Measurements from ENCODE around the gene RPS18. TPM values are rescaled to one million over a fixed set of nuclear protein-coding genes. Genes with fewer than 3 reads are reported as not detected.
A peak's percentile ranks its signal among the peaks of the same experiment; 100 is the strongest.
"Not testable (repeated sequence)": the region's sequence is repeated elsewhere in the genome, so short reads cannot be mapped to it uniquely, and the experiment has no call there.

The RPS18 gene
- total and polyA plus RNA-seq, 5 experiments from 2014 or later = 4,620 to 11,320 (median 9,896) TPM

DNA sequence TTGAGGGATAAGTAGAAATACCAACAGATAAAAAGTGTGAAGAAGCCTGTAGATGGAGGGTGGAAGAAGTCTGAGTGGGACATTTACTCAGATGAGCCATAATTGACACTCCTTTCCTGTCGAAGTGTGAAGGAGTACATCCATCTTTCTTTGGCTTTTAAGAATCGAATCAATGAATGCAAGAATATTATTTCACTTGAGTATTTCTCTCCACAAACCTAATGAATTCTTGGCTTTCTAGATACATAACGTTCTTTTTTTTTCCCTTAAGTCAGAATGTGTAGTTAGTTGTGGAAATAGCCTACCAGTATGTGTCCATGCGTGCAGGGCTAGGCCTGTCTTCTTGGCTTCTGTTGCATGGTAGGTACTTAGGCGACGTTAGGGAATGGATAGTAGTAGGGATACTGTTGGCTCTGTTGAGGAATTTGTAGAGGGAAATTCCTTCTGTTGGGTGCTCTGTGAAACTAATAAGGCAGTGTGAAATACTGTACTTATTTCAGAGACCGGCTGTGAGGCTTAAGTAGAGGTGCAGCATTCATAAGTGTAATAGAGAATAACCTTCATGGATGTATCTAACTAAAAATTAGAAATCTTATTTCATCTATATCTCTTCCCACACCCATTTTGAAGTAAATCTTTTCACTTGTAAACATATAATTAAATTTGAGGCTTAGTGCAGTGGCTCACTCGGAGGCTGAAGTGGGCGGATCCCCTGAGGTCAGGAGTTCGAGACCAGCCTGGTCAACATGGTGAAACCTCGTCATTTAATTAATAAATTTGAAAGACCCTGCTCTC, 1.5 kb downstream of the RPS18 start:
- POLR2A ChIA-PET = interaction anchor here (1.1 to 5.4 kb wide), 8 partner anchors 9 to 157 kb away, joined by 3 to 93 read pairs (median 44); partner anchors contain the start of genes PFDN6, RGL2, WDR46 and ZBTB22
- Mint-ChIP-seq H3K9me3 (no peaks in the 10 kb centered on the region), H3K4me3 (peak overlapping the region; percentile 92 to 99 (median 96)), H3K36me3 (peaks cover 0 to 59% (median 4%) of the 10 kb centered on the region in 3 donors), H3K27ac (peak overlapping the region; percentile 99 to 100 (median 99)), H3K27me3 (no peaks in the 10 kb centered on the region), H3K4me1 (peaks cover 36 to 82% (median 75%) of the 10 kb centered on the region in 4 donors)
- no peak for ATAC-seq
- DNase-seq = no peak

DNA sequence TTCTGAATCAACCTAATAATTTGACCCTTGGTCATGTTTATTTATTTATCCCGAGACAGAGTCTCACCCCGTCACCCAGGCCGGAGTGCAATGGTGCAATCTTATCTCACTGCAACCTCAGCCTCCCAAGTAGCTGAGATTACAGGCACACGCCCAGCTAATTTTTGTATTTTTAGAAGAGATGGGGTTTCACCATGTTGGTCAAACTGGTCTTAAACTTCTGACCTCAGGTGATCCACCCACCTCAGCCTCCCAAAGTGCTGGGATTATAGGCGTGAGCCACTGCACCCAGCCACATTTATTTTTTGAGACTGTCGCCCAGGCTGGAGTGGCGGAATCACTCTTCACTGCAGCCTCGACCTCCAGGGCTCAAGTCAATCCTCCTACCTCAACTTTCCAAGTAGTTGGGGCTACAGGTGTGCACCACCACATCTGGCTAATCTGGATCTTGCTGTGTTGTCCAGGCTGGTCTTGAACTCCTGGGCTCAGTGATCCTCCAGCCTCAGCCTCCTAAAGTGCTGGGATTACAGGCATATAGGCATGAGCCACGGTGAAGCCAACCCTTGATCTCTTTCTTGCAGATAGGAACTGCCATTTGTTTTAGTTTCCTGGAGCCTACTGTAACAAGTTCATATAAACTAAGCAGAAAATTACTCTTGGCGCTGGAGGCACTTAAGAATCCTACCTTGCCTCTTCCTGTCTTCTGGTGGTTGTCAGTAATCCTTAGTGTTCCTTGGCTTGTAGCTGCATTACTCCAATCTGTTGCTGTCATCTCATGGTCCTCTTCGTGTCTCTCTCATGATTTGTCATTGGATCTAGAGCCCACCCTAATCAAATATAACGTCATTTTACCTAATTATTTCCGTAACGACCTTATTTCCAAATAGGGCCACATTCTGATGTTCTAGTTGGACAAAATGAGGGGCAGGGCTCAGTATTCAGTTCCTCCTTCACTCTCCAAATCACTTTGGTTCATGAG, 2.3 kb downstream of the RPS18 start:
- Mint-ChIP-seq H3K27me3 (no peaks in the 10 kb centered on the region), H3K27ac (peak overlapping the region; percentile 25 to 100 (median 98))
- ATAC-seq = no peak

GRCh38 chr6:33275795-33276580, 4.1 kb downstream of the RPS18 start:
- Mint-ChIP-seq H3K27ac (peak overlapping the region in 9 of 10 donors; percentile 85 to 96 (median 90)), H3K4me3 (peak overlapping the region; percentile 78 to 92 (median 85)), H3K36me3 (peaks cover 0 to 61% (median 2%) of the 10 kb centered on the region in 3 donors), H3K4me1 (peaks cover 34 to 85% (median 80%) of the 10 kb centered on the region in 4 donors)
- DNase-seq, H3K27me3 Mint-ChIP-seq, H3K9me3 Mint-ChIP-seq, ATAC-seq: not testable (repeated sequence)
- POLR2A ChIA-PET = interaction anchor here (1.2 to 5.1 kb wide), 12 partner anchors 7 to 304 kb away, joined by 4 to 128 read pairs (median 13); partner anchors contain the start of genes PFDN6, RGL2, RING1 and TAPBP

More for the DNA sequence above, 2.3 kb downstream of the RPS18 start:
- Mint-ChIP-seq H3K4me3 (peak overlapping the region; percentile 50 to 99 (median 96)), H3K4me1 (peaks cover 39 to 88% (median 79%) of the 10 kb centered on the region in 4 donors), H3K36me3 (peaks cover 0 to 57% (median 4%) of the 10 kb centered on the region in 3 donors), H3K9me3 (no peaks in the 10 kb centered on the region)
- no peak for DNase-seq
- POLR2A ChIA-PET = interaction anchor here (1.1 kb wide), 1 partner anchor 25 kb away, joined by 3 read pairs; the partner anchor contains the start of gene RGL2

- ATAC-seq (no peak), DNase-seq (no peak)
- H3K4me1 Mint-ChIP-seq = peaks cover 34 to 83% (median 79%) of the 10 kb centered on the region in 4 donors
- peaks cover 0 to 63% (median 2%) of the 10 kb centered on the region in 3 donors for H3K36me3 Mint-ChIP-seq
- POLR2A ChIA-PET = interaction anchor here (0.6 to 5.1 kb wide), 21 partner anchors 8 to 431 kb away, joined by 3 to 128 read pairs (median 9); partner anchors contain the start of genes CUTA, PFDN6, PHF1 and PSMB9
- peak overlapping the region; percentile 78 to 92 (median 85) for H3K4me3 Mint-ChIP-seq
- no peaks in the 10 kb centered on the region for H3K27me3 Mint-ChIP-seq
- H3K27ac Mint-ChIP-seq = peak overlapping the region in 9 of 10 donors; percentile 85 to 96 (median 90)
- H3K9me3 Mint-ChIP-seq = no peaks in the 10 kb centered on the region
These were observed 4.6 kb downstream of the RPS18 start for GRCh38 chr6:33276581-33276863.

- POLR2A ChIA-PET = interaction anchor here (0.6 to 5.1 kb wide), 29 partner anchors 8 to 432 kb away, joined by 3 to 128 read pairs (median 6); partner anchors contain the start of genes CUTA, PFDN6, PHF1 and PSMB9
- H3K27me3 Mint-ChIP-seq = no peaks in the 10 kb centered on the region
- ATAC-seq = peak; percentile 72 to 76
- no peaks in the 10 kb centered on the region for H3K9me3 Mint-ChIP-seq
- H3K4me1 Mint-ChIP-seq = peaks cover 34 to 80% (median 77%) of the 10 kb centered on the region in 4 donors
- peaks cover 0 to 66% (median 2%) of the 10 kb centered on the region in 3 donors for H3K36me3 Mint-ChIP-seq
- peak within 1 kb of the TSS; percentile 88 to 96 (median 92) for H3K4me3 Mint-ChIP-seq
- peak; percentile 37 to 78 (median 64) for DNase-seq
- H3K27ac Mint-ChIP-seq = peak within 1 kb of the TSS; percentile 72 to 97 (median 94)
These were observed 5.2 kb downstream of the RPS18 start, which contains the start of gene B3GALT4 for GRCh38 chr6:33276864-33277662. B3GALT4 (plus strand) TSS chr6:33277123; CDS start chr6:33277420, 297 bp downstream.

GRCh38 chr6:33277663-33278391, 6.0 kb downstream of the RPS18 start:
- peak in 4 of 10 donors; percentile 18 to 34 (median 30) for DNase-seq

GRCh38 chr6:33278392-33278741, 6.5 kb downstream of the RPS18 start:
- no peaks in the 10 kb centered on the region for H3K27me3 Mint-ChIP-seq
- H3K4me3 Mint-ChIP-seq = peak overlapping the region; percentile 88 to 96 (median 92)
- H3K36me3 Mint-ChIP-seq = peaks cover 0 to 63% (median 2%) of the 10 kb centered on the region in 3 donors
- H3K27ac Mint-ChIP-seq = peak overlapping the region; percentile 8 to 97 (median 90)
- H3K9me3 Mint-ChIP-seq = no peaks in the 10 kb centered on the region
- POLR2A ChIA-PET = interaction anchor here (0.9 to 5.1 kb wide), 14 partner anchors 11 to 306 kb away, joined by 3 to 128 read pairs (median 13); partner anchors contain the start of genes CUTA, PFDN6, PHF1 and RGL2
- DNase-seq (no peak), ATAC-seq (no peak)
- H3K4me1 Mint-ChIP-seq = peaks cover 24 to 68% (median 64%) of the 10 kb centered on the region in 4 donors

More at GRCh38 chr6:33277663-33278391, 6.0 kb downstream of the RPS18 start:
- Mint-ChIP-seq H3K27ac (peak overlapping the region; percentile 72 to 97 (median 94)), H3K4me1 (peaks cover 29 to 73% (median 70%) of the 10 kb centered on the region in 4 donors), H3K27me3 (no peaks in the 10 kb centered on the region), H3K9me3 (no peaks in the 10 kb centered on the region), H3K4me3 (peak overlapping the region; percentile 88 to 96 (median 92)), H3K36me3 (peaks cover 0 to 66% (median 2%) of the 10 kb centered on the region in 3 donors)
- POLR2A ChIA-PET = interaction anchor here (0.9 to 5.1 kb wide), 26 partner anchors 9 to 433 kb away, joined by 3 to 128 read pairs (median 8); partner anchors contain the start of genes CUTA, PFDN6, PHF1 and PSMB9
- peak; percentile 50 to 51 for ATAC-seq

- Mint-ChIP-seq H3K4me1 (peaks cover 24 to 65% (median 61%) of the 10 kb centered on the region in 4 donors), H3K27me3 (no peaks in the 10 kb centered on the region), H3K27ac (peak overlapping the region in 7 of 10 donors; percentile 58 to 97 (median 86)), H3K36me3 (peaks cover 0 to 62% (median 2%) of the 10 kb centered on the region in 3 donors), H3K4me3 (peak overlapping the region; percentile 62 to 96 (median 90)), H3K9me3 (no peaks in the 10 kb centered on the region)
- POLR2A ChIA-PET = interaction anchor here (0.9 to 5.1 kb wide), 8 partner anchors 10 to 132 kb away, joined by 6 to 128 read pairs (median 36); partner anchors contain the start of genes PFDN6, PHF1, RGL2 and TAPBP
- ATAC-seq (no peak), DNase-seq (no peak)
These were observed 6.9 kb downstream of the RPS18 start for GRCh38 chr6:33278810-33279209.

DNA sequence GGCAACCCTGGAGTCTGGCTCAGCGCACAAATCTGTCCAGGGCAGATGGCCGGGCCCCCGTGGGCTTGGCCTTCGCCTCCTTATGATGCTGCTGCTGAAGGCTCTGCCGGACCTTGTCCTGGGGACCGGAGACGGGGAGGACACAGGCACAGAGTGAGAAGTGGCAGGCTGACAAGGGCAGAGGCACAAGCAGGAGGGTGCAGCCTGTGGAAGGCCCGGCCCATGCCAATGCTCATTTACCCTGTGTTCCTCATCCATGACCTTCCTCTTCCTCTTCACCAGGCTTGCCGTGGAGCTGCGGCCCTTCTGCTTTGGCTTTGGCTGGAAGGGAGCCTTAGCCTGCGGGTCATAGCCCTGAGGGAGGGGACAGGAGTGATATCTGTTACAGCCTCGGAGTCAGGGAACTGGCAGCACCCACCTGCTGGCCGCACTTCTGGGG, 7.4 kb downstream of the RPS18 start:
- Mint-ChIP-seq H3K27me3 (no peaks in the 10 kb centered on the region), H3K4me1 (peaks cover 22 to 61% (median 58%) of the 10 kb centered on the region in 4 donors), H3K36me3 (peaks cover 0 to 62% (median 4%) of the 10 kb centered on the region in 3 donors), H3K9me3 (no peaks in the 10 kb centered on the region), H3K27ac (peak overlapping the region in 7 of 10 donors; percentile 25 to 97 (median 68)), H3K4me3 (peak overlapping the region in 2 of 10 donors; percentile 4 to 62)
- DNase-seq = no peak
- no peak for ATAC-seq
- POLR2A ChIA-PET = interaction anchor here (1.0 to 5.1 kb wide), 5 partner anchors 10 to 66 kb away, joined by 4 to 128 read pairs (median 71); partner anchors contain the start of genes PFDN6, RGL2, TAPBP and WDR46

Data from naive thymus-derived CD8-positive, alpha-beta T cell (primary cell).